CD4-positive, alpha-beta T cell treated with Interleukin-4 for 1 hour (primary cell): Measurements from ENCODE around the gene N4BP2L2.
"Not testable (repeated sequence)": the region's sequence is repeated elsewhere in the genome, so short reads cannot be mapped to it uniquely, and the experiment has no call there.

Experiments used
- DNase-seq, 2 donors: peaks; one replicate each; pipeline ENCODE4 v3.0.0-alpha.2; 2020 to 2022

Gene N4BP2L2

DNA sequence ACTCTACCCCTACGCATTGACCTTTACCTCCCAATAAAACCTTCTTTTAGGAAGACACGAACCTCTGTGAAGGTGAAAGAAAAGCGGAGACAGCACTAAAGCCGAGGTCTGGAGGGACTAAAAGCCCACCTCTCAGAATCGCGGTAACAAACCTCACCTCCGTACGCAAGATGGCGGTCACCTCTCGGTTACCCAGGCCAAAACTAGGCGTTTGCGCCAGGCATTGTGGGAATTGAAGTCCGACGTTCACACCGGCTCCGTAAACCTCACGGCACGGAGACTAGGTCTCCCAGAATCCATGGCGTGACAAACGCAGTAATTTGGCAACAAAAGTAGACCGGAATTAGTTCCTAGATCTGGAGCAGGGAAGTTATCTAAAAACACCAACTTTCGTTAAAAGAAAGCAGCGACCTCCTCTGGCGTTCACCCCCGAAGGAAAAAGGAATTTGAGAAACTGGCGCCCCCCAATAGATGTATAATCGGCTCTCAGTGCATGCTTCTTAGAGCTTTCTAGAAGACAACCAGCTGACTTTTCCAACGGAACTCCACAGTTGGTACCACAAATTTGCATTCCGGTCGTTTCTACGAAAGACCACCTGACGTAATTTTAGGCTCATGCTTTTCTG, at the start of gene N4BP2L2:
N4BP2L2 (minus strand) TSS at position 175 of the 626 bp plus-strand sequence. CDS start 1,768 bp downstream, outside the sequence.
- DNase-seq = peak; percentile 94 to 95

GRCh38 chr13:32587811-32588170, 49.2 kb upstream of the N4BP2L2 start:
- no peak for DNase-seq

DNA sequence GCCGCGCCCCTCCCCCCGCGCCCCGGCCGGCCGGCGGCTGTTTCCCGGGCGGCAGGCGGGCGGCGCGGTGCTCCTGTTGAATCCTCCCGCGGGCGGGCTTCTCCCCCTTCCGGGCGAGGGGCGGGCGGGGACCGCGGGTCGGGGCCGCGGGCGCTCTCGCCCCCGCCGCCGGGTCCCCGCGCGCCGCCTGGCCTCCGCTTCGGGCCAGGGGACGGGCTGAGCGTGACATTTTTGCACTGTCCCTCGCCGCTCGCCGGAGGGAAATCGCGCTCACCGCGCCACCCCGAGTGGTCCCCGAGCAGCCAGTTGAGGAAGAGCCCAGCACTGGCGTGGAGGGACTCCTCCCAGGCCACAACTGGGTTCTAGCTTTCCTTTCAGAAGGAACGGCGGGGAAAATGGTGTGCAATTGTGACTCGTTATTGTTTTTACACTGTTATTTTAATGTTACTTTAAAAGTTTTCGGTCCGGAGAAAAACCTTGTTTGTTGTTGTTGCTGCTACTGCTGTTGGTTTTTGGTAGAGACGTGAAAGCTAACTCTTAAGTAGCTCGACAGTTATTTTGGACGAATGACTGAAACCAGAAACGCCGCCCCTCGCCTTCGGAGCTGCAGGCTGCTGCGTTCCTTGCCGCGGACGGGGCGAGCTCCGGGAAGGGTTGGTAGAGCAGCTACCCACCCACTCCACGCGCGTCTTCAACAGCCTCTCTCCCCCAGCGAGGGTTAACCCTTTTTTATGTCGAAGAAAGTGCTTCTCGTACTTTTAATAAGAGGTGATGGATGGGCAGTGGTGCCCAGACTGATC, 48.6 kb upstream of the N4BP2L2 start:
- peak; percentile 49 to 60 for DNase-seq

GRCh38 chr13:32586080-32586900, 47.7 kb upstream of the N4BP2L2 start, which contains the start of gene PDS5B:
PDS5B (plus strand) TSS chr13:32586452; CDS start chr13:32648773, 62,321 bp downstream.
- peak; percentile 96 for DNase-seq

GRCh38 chr13:32585550-32586079, 47.0 kb upstream of the N4BP2L2 start:
- peak in 1 of 2 donors; percentile 10 for DNase-seq

DNA sequence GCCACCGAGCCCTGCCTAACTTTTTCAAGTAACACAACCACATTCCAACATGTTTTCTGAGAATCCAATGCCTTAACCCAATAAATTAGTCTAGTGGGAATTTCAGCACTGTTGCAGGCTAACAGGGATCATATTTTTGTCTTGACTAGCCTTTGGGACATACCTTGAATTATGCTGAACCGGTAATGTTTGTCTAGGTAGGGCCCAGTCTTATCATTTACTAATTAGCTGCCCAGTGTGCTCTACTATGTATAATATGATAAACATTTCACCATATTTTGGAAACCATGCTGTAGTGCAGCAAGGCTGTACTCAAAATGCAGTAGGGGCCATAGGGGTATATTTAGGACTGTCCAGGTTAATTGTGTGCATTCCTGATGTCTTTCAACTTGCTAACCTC, 44.4 kb upstream of the N4BP2L2 start:
- DNase-seq = no peak

GRCh38 chr13:32582281-32582680, 43.7 kb upstream of the N4BP2L2 start:
- DNase-seq = no peak

- DNase-seq = peak in 1 of 2 donors; percentile 43
Measured at GRCh38 chr13:32581177-32581786, 42.7 kb upstream of the N4BP2L2 start.

DNA sequence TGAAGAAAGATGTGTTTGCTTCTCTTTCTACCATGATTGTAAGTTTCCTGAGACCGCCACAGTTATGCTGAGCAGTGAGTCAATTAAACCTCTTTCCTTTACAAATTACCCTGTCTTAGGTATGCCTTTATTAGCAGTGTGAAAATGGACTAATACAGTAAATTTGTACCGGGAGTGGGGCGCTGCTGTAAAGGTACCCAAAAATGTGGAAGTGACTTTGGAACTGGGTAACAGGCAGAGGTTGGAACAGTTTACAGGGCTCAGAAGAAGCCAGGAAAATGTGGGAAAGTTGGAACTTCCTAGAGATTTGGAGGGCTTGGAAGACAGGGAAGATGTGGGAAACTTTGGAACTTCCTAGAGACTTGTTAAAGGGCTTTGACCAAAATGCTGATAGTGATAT, 38.4 kb upstream of the N4BP2L2 start:
- no peak for DNase-seq

- DNase-seq = not testable (repeated sequence)
Measured at GRCh38 chr13:32575687-32576086, 37.1 kb upstream of the N4BP2L2 start.

DNA sequence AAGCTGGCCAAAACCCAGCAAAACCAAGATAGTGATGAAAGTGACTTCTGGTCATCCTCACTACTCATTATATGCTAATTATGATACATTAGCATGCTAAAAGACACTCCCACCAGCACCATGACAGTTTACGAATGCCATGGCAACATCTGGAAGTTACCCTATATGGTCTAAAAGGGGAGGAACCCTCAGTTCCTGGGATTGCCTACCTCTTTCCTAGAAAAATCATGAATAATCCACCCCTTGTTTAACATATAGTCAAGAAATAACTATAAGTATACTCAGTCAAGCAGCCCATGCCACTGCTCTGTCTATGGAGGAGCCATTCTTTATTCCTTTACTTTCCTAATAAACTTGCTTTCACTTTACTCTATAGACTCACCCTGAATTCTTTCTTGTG, 22.2 kb upstream of the N4BP2L2 start:
- DNase-seq = not testable (repeated sequence)

GRCh38 chr13:32555613-32556012, 17.0 kb upstream of the N4BP2L2 start:
- no peak for DNase-seq

- no peak for DNase-seq
Measured at GRCh38 chr13:32553720-32554119, 15.1 kb upstream of the N4BP2L2 start.

DNA sequence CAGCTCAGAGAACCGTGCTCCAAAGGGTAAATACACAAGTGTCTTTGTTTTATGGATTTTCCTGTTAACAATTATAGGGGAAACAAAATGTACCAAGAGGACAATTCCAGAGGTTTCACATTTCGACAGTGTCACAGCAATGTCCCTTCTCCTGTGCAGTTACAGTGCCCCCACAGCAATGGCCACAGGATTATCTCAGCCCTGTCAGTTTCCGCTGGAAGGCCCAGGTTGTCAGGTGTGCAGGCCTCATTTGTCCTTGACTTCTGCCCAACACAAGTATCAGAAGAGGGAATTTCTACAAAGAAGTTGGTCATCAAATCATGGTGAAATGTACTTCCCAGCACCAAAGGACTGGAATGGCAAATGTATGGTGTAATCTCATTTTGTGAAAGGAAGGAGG, 11.2 kb upstream of the N4BP2L2 start:
- no peak for DNase-seq

DNA sequence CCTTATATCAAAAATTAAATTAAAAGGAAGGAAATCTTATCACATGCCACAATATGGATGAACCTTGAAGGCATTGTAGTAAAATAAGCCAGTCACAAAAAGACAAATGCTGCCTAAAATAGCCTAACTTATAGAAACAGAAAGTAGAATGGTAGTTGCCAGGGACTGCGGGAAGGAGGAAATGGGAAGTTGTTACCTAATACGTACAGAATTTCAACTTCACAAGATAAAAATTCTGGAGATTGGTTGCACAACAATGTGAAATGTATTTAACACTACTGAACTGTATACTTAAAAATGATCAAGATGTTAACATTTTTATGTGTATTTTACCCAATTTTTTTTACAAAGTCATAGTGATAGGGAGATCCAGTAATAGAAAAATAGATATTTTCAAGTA, 10.2 kb upstream of the N4BP2L2 start:
- no peak for DNase-seq

DNA sequence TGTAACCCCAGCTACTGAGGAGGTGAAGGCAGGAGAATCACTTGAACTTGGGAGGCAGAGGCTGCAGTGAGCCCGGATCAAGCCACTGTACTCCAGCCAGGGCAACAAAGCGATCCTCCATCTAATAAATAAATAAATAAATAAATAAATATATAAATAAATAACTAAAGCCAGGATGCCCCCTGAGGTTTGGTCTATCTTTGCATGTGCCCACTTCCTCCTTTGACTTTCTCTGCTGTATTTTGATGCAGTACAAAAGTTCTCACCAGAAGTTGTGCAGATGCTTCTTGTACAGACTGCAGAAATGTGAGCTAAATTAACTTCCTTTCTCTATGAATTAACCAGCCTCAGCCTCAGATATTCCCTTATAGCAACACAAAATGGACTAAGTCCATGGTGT, 6.5 kb upstream of the N4BP2L2 start:
- no peak for DNase-seq

GRCh38 chr13:32542221-32542620, 3.6 kb upstream of the N4BP2L2 start:
- no peak for DNase-seq

GRCh38 chr13:32538143-32538620, 413 bp downstream of the N4BP2L2 start:
- DNase-seq = no peak

GRCh38 chr13:32537580-32538142, 934 bp downstream of the N4BP2L2 start:
- peak; percentile 58 to 62 for DNase-seq

- DNase-seq = no peak
Measured at GRCh38 chr13:32535748-32536147, 2.8 kb downstream of the N4BP2L2 start.

DNA sequence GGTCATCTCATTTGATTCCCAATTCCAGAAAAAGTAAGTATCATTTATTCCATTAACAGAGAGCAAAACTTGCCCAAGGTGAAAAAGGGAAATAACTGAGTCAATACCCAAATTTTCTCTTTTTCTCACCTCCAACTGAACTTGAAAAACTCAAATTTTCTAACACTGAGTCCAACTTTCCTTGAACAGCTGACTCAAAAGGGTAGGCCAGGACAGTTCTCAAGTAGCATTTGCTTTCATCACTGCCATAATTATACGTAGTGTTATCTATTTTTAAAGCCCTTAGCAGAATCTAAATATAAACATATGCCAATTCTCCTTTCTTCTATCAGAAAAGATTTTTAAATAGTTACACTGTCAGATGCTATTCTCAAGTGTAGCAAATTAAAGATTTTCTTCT, 3.5 kb downstream of the N4BP2L2 start:
- no peak for DNase-seq

DNA sequence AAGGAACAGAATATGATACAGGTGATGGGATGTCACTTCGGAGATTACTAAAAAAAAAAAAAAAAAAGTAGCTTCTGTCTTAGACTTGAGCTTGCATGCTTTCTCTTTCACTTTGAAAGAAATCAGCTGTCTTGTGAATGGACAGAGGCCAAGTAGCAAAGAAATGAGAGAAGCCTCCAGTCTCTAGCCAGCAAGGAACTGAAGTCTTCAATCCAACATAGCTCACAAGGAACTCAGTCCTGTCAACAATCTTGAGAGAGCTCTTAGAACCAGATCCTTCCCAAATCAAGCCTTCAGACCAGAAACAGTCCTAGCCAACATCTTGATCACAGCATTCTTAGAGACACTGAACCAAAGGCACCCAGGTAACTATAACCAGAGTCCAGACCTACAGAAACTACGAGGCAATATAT, 7.7 kb downstream of the N4BP2L2 start:
- peak in 1 of 2 donors; percentile 60 for DNase-seq
